ENCODE data around the gene MEF2D. TPM values are rescaled to one million over a fixed set of nuclear protein-coding genes. Genes with fewer than 3 reads are reported as not detected.

The MEF2D gene
- total RNA-seq, 2 experiments from 2014 or later: 30.8 to 31.8 TPM

DNA sequence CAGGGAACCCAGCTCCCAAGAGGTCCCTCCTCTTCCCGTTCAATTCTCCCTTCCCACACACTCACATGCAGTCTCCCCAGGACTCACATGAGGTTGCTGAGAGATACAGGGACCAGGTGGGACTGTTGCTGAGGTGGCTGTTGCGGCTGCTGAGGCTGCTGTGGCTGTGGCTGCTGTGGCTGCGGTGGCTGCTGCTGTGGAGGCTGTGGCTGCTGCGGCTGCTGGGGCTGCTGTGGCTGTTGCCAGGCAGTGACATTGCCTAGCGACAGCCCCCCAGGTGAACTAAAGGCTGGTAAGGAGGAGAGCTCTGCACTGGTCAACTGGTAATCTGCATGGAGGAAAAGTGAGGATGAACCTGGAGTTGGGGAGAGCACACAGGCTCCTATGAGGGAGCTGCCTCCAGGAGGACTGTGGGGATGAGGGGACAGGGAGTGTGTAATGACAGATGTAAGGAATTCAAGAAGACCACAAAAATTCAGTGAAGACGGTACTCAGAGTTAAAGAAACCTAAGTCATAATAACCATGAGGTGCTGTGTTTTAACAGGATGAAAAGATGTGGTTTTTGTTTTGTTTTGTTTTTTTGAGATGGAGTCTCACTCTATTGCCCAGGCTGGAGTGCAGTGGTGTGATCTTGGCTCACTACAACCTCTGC is 31.8 kb downstream of the MEF2D start:
- CTCF ChIA-PET: interaction anchor here (0.7 kb wide), 1 partner anchor 123 kb away, joined by 4 read pairs; no protein-coding TSS in a partner anchor
- POLR2A ChIA-PET: no interaction called here

DNA sequence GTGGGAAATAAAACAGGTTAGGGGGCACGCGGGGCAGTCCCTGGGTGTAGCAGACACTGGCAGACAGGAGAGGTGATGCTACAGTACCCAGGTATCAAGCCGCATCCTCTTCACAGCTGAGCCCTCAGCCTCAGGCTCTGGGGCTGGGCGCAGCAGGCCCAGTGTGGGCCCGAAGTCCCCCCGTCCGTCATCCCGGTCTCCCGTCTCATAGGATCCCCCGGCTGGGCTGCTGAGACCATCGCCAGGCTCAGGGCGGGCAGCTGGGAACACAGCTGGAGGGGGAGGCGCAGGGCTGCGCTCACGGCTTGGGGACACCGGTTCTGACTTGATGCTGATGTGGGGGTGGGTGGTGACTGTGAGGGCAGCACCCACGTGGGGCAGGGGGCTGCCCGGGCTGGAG is 32.7 kb downstream of the MEF2D start:
- ChIA-PET POLR2A (no interaction called here), CTCF (no interaction called here)

DNA sequence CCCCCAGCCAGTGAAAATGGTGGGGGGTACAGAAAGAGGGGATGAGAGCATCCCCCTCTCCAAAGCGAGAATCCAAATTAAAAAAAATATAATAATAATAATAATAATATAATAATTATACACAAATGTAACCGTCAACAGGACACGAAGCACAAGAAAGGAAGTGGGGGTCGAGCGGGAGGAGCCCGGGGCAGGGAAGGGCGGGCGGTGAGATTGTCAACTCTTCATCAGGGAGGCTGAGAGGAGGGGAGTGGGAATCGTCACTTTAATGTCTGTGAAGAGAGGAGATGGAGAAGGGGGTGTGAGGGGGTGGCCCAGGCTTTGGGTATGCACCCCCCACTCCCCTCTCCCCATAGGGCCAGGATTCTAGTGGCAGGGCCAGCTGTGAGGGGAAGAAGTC is 33.2 kb downstream of the MEF2D start:
- ChIA-PET POLR2A (no interaction called here), CTCF (interaction anchor here (0.9 kb wide), 1 partner anchor 62 kb away, joined by 3 read pairs; no protein-coding TSS in a partner anchor)

DNA sequence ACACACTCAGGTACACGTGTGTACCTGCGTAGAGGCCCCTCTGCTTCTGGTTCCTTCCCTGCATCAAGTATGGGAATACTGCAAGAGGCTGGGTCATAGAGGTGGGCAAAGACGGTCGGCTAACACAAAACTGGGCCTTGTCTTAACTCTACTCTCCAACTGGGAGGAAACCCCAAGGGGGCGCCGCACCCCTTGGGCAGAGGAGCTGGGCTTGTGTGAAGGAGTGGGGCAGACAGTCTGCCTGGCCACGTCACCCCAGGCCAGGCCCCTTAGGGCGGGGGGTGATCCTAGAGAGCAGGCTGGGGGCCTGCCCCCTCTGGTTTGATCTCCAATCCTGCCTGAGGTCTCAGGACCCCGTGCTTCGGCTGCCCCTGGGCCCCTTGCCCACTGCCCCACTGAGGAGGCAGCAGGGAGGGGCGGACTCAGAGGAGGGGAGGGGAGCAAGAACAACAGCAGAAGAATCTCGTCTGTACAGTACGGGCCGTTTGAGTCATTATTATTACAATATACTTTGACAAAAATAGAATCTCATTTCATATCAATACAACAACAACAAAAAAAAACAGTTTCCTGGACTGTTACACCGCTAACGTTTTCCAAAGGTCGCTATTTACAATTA is 34.7 kb downstream of the MEF2D start:
- CTCF ChIA-PET: interaction anchor here (1.0 to 1.8 kb wide), 2 partner anchors 15 to 129 kb away, joined by 3 to 12 read pairs; no protein-coding TSS in a partner anchor
- POLR2A ChIA-PET: no interaction called here

DNA sequence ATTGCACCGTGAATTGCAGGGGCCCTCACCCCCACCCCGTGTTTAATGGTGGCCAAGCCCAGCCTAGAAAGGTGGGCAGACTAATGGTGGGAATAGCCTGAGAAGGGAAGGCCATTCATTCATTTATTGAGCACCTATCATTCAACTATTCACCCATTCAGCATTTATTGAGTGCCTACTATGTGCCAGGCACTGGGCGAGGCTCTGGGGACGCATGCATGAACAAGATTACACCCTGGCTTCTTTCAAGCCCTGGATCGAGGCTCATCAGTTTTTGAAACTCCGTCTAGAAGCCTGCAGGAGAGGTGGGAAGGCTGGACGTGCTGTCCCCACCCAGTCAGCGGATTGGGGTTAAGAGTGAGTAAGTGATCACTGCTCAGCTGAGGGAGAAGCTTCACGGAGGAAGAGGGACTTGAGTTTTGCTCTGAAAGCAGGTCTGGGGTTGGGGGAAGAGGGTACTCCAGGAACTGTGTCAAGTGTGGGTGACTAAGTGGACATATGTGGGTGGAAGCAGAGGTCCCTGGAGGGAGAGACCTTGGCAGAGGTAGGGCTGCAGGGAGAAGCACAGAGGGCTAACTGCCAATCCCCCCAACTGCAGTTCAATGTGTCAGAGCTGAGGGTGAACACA is 35.6 kb downstream of the MEF2D start:
- ChIA-PET POLR2A (no interaction called here), CTCF (interaction anchor here (1.8 kb wide), 1 partner anchor 16 kb away, joined by 12 read pairs; no protein-coding TSS in a partner anchor)

DNA sequence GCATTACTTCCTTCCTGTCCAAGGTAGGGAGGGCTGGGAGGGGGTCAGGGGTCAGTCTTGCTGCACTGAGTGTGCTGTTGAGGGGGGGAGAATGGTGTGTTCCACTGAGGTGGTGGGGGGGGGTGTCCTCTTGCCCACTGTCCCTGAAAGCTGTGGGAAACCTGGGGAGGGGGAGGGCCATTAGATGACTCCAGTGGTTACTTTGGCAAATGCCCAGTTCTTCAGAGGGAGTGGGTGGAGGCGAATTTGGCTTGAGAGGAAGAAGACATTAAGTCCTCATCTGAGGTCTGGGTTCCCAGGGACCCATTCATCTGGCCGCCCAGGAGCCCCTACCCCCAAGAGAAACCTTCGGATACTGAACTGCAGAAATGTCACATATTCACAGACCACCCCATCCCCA is 36.2 kb downstream of the MEF2D start:
- CTCF ChIA-PET: no interaction called here
- POLR2A ChIA-PET: no interaction called here

DNA sequence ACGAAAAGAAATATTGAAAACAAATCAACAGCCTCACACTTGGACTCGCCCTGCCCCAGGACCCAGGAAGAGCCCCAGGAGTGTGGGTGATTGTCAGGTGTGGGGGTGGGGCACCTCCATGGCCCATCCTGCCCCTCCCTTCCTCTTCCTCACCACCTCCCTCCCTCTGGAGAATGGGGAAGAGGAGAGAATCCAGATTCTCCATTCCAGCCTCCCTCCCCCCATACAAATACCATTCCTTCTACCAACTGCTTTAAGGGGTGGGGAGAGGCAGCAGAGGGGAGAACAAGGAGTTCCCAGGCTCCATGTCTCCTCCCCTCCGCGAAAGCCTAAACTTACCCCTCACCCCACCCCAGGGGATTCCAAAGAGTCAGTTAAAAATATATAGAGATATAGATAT is 36.7 kb downstream of the MEF2D start:
- ChIA-PET CTCF (no interaction called here), POLR2A (no interaction called here)

DNA sequence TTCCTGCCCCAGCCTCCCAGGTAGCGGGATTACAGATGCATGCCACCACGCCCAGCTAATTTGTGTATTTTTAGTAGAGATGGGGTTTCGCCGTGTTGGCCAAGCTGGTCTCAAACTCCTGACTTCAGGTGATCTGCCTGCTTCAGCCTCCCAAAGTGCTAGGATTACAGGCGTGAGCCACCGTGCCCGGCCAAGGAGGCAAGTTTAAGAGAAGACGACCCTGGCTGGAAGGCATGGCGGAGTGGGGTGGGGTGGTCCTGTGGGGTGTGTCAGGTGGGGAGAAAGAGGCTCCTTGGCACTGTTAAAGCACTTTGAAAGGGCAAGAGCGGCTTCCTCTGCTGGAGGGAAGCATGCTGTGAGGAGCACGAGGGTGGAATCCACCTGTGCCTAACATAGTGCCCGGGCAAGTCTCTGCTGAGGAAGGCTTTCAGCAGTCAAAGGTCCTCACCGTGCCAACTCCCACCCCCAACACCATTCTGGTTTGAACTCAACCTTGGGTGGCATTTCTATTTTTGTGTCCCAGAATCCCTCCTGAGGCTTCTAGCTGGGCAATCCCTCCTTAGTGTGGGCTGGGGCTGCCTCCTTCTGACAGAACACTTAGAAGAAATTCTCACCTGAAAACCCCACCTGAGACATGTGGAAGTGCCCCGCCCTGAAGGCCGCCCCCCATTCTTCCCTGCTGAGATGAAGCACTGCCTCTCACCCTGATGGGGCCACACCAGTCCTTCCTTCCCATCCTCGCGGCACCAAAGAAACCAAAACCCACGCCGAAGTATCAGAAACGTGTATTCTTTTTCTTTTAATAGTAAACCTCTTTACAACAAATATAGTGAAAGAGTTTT is 37.4 kb downstream of the MEF2D start:
- POLR2A ChIA-PET: no interaction called here

DNA sequence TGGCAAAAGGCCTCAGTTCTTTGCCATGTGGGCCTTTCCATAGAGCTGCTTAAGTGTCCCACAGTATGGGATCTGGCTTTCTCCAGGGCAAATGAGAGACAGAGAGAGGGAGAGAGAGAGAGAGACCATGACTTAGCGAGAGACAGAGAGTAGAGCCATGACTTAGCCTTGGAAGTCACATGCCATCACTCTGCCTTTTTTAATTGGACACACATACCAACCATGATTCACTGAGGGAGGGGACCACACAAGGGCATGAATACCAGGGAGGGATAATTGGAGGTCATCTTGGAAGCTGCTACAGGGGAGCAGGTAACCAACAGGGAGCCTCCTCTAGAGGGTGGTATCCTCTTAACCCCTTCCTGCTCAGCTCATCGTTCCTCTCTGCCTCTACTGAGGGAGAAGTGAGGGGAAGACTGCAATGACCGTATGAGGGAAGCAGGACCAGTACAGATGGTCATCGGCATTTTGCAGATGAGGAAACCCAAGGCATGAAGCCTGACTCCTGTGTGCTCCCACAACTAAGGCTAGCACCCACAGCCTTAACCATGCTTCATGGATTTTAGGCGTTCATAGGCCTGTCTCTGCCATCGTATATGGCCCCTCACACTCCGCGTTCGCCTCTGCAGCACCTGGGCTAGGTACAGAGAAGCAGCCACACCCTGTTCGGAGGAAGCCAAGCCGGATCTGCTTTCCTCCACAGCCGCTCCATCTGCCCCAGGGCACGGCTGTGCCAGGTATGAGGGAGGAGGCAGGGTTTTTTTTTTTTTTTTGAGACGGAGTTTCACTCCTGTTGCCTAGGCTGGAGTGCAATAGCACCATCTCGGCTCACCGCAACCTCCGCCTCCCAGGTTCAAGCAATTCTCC is 38.6 kb downstream of the MEF2D start:
- CTCF ChIA-PET: interaction anchor here (1.0 to 1.8 kb wide), 4 partner anchors 16 to 245 kb away, joined by 3 to 6 read pairs (median 5); no protein-coding TSS in a partner anchor
- POLR2A ChIA-PET: interaction anchor here (0.6 kb wide), 1 partner anchor 112 kb away, joined by 12 read pairs; no protein-coding TSS in a partner anchor

More for the DNA sequence above, 37.4 kb downstream of the MEF2D start:
- CTCF ChIA-PET: no interaction called here

DNA sequence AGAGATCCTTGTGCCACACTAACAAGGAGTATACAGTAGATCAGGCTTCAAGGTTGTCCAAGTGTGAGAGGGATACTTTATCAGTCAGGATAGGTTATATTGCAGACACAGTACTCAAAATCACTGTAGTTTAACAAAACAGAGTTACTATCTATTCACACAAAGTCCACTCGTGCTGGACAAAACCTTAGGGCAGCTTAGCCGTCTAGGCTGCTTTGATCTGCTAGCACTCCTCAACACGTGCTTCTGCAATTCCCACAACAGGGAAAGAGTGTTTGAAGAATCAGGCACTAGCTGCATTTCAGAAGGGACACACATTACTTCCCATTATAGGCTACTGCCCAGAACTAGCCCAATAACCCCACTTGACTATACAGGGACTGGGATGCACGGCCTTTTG is 39.5 kb downstream of the MEF2D start:
- CTCF ChIA-PET: interaction anchor here (1.0 to 1.8 kb wide), 6 partner anchors 15 to 245 kb away, joined by 3 to 6 read pairs (median 6); no protein-coding TSS in a partner anchor
- POLR2A ChIA-PET: interaction anchor here (0.6 kb wide), 1 partner anchor 113 kb away, joined by 12 read pairs; no protein-coding TSS in a partner anchor

DNA sequence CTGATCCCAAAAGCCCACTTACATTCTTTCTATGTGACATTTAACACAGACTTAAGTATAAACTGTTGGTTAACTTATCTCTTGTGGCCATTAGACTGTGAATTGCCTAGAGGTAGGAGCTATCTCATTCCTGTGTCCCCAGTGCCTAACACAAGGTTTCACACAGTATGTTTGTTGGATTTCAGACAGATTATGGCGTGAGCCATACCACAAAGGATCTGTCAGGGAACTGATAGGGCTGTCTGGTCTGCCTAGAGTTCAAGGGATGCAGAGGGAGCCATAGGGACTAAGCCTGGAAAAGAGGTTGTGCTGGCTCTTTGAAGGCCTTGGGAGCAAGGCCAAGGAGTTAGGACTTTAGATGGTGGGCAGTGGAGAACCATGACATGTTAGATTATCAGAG is 40.0 kb downstream of the MEF2D start:
- POLR2A ChIA-PET: no interaction called here

DNA sequence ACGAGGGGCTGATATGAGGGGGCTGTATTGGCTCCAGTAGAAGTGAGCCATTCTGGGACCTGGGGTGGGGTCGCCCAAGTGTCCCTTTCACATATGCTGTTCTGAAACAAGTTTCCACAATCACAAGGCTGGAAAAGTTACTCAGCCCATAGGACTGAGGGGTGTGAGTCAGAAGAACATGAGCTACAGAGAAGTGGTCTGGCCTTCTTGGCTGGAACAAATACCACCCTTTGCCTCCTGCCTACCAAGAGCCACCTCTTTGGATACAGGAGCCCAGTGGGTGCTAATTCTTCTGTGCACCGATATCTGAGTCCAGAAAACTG is 42.4 kb downstream of the MEF2D start:
- POLR2A ChIA-PET: no interaction called here
- CTCF ChIA-PET: interaction anchor here (1.0 to 5.4 kb wide), 7 partner anchors 11 to 151 kb away, joined by 3 to 34 read pairs (median 8); partner anchors contain the start of gene MEF2D

More for the DNA sequence above, 40.0 kb downstream of the MEF2D start:
- CTCF ChIA-PET: interaction anchor here (1.4 to 1.8 kb wide), 4 partner anchors 15 to 148 kb away, joined by 6 read pairs; no protein-coding TSS in a partner anchor

DNA sequence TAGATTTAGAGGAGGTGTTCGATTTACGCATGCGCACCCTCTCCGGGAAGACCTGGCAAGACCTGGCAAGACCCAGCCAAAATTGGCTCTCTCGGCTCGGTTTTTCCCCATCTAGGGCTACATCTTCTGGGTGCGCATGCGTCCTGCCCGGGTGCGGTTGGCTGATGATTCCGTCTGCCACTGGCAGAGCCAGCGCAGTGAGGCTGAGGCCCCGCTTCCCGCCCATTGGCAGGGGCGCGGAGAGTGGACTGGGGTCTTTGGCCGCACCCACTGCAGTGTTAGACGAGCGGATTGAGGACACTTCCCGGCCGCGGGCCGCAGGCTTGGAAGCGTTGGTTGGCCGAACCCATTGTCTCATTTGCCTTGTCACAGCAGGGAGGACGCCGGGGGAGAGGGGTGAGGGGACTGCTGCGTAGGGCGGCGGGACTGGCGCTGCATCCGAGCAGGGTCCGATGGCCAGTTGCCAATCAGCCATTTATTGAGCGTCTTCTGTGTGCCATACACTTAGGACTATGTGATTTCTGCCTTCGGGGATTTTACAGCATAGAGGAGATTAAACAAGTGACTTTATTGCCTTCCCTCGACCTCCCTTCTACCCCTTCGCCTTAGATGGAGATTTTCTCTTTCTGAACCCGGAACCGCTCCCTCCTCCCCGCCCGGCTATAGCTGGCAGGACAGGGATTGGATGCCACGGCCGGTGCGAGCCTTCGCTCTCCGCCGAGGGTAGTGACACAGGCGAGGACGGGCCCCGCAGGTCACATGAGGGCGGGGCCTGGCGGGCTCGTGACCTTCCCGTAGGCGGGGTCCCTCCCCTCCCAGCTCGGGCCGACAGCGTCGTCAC is 43.7 kb downstream of the MEF2D start:
- CTCF ChIA-PET: interaction anchor here (0.7 to 5.4 kb wide), 12 partner anchors 10 to 145 kb away, joined by 3 to 34 read pairs (median 4); partner anchors contain the start of genes MEF2D and NAXE

DNA sequence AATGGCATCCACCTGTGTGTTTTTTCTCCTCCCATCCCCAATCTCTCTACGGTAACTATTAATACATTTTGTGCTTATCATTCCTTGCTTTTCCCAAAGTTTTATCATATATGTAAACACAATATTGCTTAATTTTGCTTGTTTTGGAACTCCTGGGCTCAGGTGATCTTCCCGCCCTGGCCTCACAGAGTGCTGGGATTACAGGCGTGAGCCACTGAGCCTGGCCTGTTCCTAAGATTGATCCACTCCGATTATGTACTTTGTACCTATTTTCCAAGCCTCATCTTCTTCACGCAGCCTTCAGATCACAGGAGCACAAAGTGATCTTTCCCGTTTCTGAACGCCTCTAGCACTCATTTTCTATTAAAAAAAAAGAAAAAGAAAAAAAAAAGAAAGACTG is 45.2 kb downstream of the MEF2D start:
- ChIA-PET CTCF (interaction anchor here (0.5 to 5.4 kb wide), 10 partner anchors 9 to 415 kb away, joined by 3 to 34 read pairs (median 4); no protein-coding TSS in a partner anchor), POLR2A (no interaction called here)

More for the DNA sequence above, 43.7 kb downstream of the MEF2D start:
- POLR2A ChIA-PET: interaction anchor here (0.8 to 1.3 kb wide), 4 partner anchors 26 to 145 kb away, joined by 3 to 7 read pairs (median 4); no protein-coding TSS in a partner anchor

DNA sequence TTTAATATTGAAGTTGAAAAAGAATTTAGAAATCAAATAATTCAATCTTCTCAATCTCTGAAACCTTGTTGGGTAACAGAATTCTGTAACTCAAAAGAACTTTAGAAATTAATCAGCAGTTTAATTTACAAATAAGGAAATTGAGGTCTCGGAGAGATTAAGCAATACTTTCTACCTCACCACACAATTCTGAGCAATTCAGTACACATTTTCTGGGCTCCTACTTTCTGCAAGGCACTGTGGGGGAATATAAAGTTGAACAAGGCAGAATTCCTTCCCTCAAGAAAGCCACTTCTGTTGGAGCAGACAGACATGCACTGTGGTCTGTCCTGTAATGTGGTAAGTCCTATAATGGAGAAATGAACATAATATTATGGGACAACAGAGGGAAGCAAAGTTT is 47.7 kb downstream of the MEF2D start:
- ChIA-PET POLR2A (interaction anchor here (0.6 kb wide), 1 partner anchor 48 kb away, joined by 3 read pairs; the partner anchor contains the start of gene MEF2D), CTCF (interaction anchor here (1.1 to 5.0 kb wide), 4 partner anchors 34 to 155 kb away, joined by 3 to 30 read pairs (median 4); no protein-coding TSS in a partner anchor)

DNA sequence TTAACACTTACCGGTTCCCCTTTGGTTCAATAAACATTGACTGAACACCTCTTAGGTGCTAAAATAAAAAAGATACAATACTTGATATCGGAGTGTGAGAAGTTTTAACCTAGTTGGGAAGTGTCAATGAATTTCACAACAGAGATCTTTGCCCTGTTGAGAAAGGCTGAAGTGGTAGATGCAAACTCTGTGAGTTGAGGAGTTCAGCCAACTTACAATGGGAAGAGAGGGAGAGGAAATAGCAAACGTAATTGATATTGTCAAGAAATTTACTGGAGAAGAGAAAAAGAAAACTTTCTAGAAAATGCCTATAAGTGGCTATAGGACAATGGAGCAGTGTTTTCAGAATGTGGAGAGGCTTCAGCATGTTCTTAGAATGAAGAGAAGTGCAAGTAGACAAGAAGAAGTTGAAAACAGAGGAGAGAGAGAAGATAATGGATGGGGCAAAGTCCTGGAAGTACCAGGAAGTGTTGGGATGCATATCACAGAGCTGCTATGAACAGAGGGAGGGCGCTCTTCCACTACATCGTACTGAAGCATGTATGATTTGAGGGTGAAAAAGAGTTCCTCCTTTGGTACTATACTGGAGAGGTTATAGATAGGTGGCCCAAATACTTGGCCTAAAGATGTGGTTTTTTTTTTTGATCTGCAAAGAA is 48.9 kb downstream of the MEF2D start:
- ChIA-PET POLR2A (no interaction called here), CTCF (interaction anchor here (1.1 to 5.0 kb wide), 4 partner anchors 33 to 157 kb away, joined by 3 to 30 read pairs (median 4); no protein-coding TSS in a partner anchor)
